ENCODE data around the gene RYR3. TPM values are rescaled to one million over a fixed set of nuclear protein-coding genes. Genes with fewer than 3 reads are reported as not detected.

The RYR3 gene
- polyA plus RNA-seq, 1 donor (not counting 4 experiments of a cell fraction or from before 2014, with no cell fraction given), result 0.04 TPM

DNA sequence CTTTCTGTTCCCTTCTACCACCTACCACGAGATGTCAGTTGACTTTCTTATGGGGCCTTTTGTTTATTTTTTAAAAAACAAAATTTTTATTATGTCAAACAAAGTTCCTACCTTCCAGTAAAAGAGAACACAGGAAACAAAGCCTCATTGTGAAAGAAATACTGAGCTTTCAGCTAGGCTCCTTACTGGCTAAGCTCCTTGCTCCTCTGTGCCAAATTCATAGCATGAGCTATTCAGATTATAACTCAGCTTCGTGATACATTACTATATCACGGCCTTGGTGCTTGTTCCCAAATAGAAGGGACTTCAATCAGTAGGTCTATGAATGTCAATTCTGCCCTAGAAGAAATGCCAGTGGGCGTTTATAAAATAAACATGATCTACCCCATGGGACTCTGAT, 511.7 kb downstream of the RYR3 start:
- Histone ChIP-seq H3K4me3 (ENCODE audit: control insufficient read depth in 2 of 3, extremely low read depth in 1 of 3, insufficient read depth in 2 of 3, low read depth in 1 of 3, low read length in 3 of 3) (no peak overlapping the region), H2AFZ (ENCODE audit: control insufficient read depth, low read length) (no peak overlapping the region), H3K9me3 (ENCODE audit: control insufficient read depth, low read depth, low read length) (no peaks in the 10 kb centered on the region), H3K4me2 (ENCODE audit: control insufficient read depth, extremely low read depth, insufficient read depth, low read depth, low read length) (no peak overlapping the region), H4K20me1 (ENCODE audit: control insufficient read depth, extremely low read depth, insufficient read depth, low read length) (no peaks in the 10 kb centered on the region), H3K4me1 (ENCODE audit: control insufficient read depth, extremely low read depth, insufficient read depth, low read length) (no peaks in the 10 kb centered on the region), H3K9me1 (ENCODE audit: control insufficient read depth, extremely low read depth, insufficient read depth, low read length) (no peaks in the 10 kb centered on the region), H3K27me3 (ENCODE audit: control insufficient read depth, extremely low read depth, insufficient read depth, low read length) (no peaks in the 10 kb centered on the region), H3K9ac (ENCODE audit: control insufficient read depth, extremely low read depth, insufficient read depth, low read length) (no peak overlapping the region), H3K36me3 (ENCODE audit: control insufficient read depth in 2 of 2, extremely low read depth in 1 of 2, insufficient read depth in 2 of 2, low read length in 2 of 2) (no peaks in the 10 kb centered on the region), H3K79me2 (ENCODE audit: control insufficient read depth, insufficient read depth, low read length) (no peaks in the 10 kb centered on the region), H3K27ac (ENCODE audit: control insufficient read depth, insufficient read depth, low read length) (no peak overlapping the region)
- dilution Hi-C loops (cut with MboI; ENCODE audit: extremely low pct_ligation_motif_present, low sequenced_read_pairs), result no loop called here
- FAIRE-seq, result no peak
- no peak for DNase-seq (ENCODE audit: low read depth, low spot score)
- TF ChIP-seq, protein P1, sequence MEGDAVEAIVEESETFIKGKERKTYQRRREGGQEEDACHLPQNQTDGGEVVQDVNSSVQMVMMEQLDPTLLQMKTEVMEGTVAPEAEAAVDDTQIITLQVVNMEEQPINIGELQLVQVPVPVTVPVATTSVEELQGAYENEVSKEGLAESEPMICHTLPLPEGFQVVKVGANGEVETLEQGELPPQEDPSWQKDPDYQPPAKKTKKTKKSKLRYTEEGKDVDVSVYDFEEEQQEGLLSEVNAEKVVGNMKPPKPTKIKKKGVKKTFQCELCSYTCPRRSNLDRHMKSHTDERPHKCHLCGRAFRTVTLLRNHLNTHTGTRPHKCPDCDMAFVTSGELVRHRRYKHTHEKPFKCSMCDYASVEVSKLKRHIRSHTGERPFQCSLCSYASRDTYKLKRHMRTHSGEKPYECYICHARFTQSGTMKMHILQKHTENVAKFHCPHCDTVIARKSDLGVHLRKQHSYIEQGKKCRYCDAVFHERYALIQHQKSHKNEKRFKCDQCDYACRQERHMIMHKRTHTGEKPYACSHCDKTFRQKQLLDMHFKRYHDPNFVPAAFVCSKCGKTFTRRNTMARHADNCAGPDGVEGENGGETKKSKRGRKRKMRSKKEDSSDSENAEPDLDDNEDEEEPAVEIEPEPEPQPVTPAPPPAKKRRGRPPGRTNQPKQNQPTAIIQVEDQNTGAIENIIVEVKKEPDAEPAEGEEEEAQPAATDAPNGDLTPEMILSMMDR (optimal IDR thresholded peaks at IDR 0.05 in 1 of 3, IDR thresholded peaks at IDR 0.05 in 1 of 3, conservative IDR thresholded peaks at IDR 0.05 in 1 of 3; ENCODE audit: extremely low read depth in 1 of 3, insufficient read depth in 2 of 3, low read length in 3 of 3), result no peak

DNA sequence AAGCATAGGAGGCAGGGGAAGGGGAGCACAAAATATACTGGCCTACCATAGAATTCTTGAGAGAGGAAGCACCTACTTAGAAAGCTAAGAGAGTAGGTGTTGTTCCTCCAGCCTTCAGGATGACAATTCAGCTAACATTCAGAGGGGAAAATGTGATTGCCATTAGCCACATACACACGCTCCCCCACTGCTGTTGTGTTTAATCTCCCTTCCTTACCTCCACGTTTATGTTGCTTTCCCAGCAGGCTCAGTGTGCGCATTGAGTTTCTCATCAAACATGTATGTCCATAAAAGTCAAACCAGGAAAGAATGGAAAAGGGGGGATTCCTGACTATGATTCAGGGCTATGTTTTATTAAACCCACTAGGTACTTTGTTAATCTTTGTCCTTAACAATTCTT, 512.4 kb downstream of the RYR3 start:
- no peak overlapping the region for H3K27ac ChIP-seq (ENCODE audit: control insufficient read depth, insufficient read depth, low read length)
- FAIRE-seq, result no peak

More for the DNA sequence above, 512.4 kb downstream of the RYR3 start:
- Histone ChIP-seq H3K4me1 (ENCODE audit: control insufficient read depth, extremely low read depth, insufficient read depth, low read length) (no peaks in the 10 kb centered on the region), H3K79me2 (ENCODE audit: control insufficient read depth, insufficient read depth, low read length) (no peaks in the 10 kb centered on the region), H2AFZ (ENCODE audit: control insufficient read depth, low read length) (no peak overlapping the region), H3K9me1 (ENCODE audit: control insufficient read depth, extremely low read depth, insufficient read depth, low read length) (no peaks in the 10 kb centered on the region), H3K9ac (ENCODE audit: control insufficient read depth, extremely low read depth, insufficient read depth, low read length) (no peak overlapping the region), H3K9me3 (ENCODE audit: control insufficient read depth, low read depth, low read length) (no peaks in the 10 kb centered on the region), H3K4me2 (ENCODE audit: control insufficient read depth, extremely low read depth, insufficient read depth, low read depth, low read length) (no peak overlapping the region), H3K27me3 (ENCODE audit: control insufficient read depth, extremely low read depth, insufficient read depth, low read length) (no peaks in the 10 kb centered on the region), H3K4me3 (ENCODE audit: control insufficient read depth in 2 of 3, extremely low read depth in 1 of 3, insufficient read depth in 2 of 3, low read depth in 1 of 3, low read length in 3 of 3) (no peak overlapping the region), H4K20me1 (ENCODE audit: control insufficient read depth, extremely low read depth, insufficient read depth, low read length) (no peaks in the 10 kb centered on the region), H3K36me3 (ENCODE audit: control insufficient read depth in 2 of 2, extremely low read depth in 1 of 2, insufficient read depth in 2 of 2, low read length in 2 of 2) (no peaks in the 10 kb centered on the region)
- no peak for DNase-seq (ENCODE audit: low read depth, low spot score)
- dilution Hi-C loops (cut with MboI; ENCODE audit: extremely low pct_ligation_motif_present, low sequenced_read_pairs), result no loop called here
- TF ChIP-seq, protein P1 (optimal IDR thresholded peaks at IDR 0.05 in 1 of 3, IDR thresholded peaks at IDR 0.05 in 1 of 3, conservative IDR thresholded peaks at IDR 0.05 in 1 of 3; ENCODE audit: extremely low read depth in 1 of 3, insufficient read depth in 2 of 3, low read length in 3 of 3), result no peak
- no peak for TF ChIP-seq EZH2 (IDR thresholded peaks at IDR 0.05; ENCODE audit: low read length)
